ENCODE measurements around the gene RAPGEF2. TPM values are rescaled to one million over a fixed set of nuclear protein-coding genes. Genes with fewer than 3 reads are reported as not detected.
"Not testable (repeated sequence)": the region's sequence is repeated elsewhere in the genome, so short reads cannot be mapped to it uniquely, and the experiment has no call there.

The RAPGEF2 gene
- total and polyA plus RNA-seq, 10 donors, result 4.4 to 115 (median 91.0) TPM

DNA sequence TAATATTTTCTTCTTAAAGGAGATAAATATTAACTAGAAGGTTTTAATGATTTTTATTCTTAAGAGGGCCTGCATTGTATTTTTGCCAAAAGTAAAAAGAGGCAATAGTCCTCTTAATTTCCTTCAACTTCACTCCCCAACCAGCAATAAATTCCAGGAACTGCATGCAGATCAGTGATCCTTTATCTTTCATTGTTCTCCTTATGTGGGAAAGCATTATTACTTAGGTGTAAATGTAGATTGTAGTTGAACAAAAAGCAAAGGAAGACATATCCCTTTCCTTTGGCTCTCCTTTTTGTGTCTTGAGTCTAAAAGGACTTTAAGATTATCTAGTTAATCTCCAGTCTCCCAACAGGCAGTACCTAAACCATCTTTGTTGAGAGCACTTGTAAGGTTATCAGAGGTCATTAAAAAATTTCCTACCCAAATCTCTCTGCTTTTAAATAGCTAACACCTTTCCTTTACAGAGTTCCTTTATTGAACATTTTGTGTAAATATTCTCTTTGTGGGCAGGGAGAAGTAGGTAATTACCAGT lies 55.3 kb downstream of the RAPGEF2 start:
- TF ChIP-seq POLR2AphosphoS5 (IDR thresholded peaks at IDR 0.05), result no peak
- TF ChIP-seq POLR2A (IDR thresholded peaks at IDR 0.05), result no peak
- TF ChIP-seq, protein P1, sequence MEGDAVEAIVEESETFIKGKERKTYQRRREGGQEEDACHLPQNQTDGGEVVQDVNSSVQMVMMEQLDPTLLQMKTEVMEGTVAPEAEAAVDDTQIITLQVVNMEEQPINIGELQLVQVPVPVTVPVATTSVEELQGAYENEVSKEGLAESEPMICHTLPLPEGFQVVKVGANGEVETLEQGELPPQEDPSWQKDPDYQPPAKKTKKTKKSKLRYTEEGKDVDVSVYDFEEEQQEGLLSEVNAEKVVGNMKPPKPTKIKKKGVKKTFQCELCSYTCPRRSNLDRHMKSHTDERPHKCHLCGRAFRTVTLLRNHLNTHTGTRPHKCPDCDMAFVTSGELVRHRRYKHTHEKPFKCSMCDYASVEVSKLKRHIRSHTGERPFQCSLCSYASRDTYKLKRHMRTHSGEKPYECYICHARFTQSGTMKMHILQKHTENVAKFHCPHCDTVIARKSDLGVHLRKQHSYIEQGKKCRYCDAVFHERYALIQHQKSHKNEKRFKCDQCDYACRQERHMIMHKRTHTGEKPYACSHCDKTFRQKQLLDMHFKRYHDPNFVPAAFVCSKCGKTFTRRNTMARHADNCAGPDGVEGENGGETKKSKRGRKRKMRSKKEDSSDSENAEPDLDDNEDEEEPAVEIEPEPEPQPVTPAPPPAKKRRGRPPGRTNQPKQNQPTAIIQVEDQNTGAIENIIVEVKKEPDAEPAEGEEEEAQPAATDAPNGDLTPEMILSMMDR (IDR thresholded peaks at IDR 0.05 in 8 of 11, conservative IDR thresholded peaks at IDR 0.05 in 3 of 11), result no peak
- Histone ChIP-seq H3K9me3 (no peaks in the 10 kb centered on the region), H3K27me3 (replicated peaks in 1 of 7) (no peaks in the 10 kb centered on the region), H3K4me3 (no peak overlapping the region), H3K27ac (no peak overlapping the region), H3K4me1 (peaks cover 0 to 28% (median 4%) of the 10 kb centered on the region in 6 donors), H3K36me3 (no peaks in the 10 kb centered on the region)
- intact Hi-C loops (cut with DNase I; ENCODE audit: low total_unique reads), result no loop called here
- DNase-seq, result no peak

DNA sequence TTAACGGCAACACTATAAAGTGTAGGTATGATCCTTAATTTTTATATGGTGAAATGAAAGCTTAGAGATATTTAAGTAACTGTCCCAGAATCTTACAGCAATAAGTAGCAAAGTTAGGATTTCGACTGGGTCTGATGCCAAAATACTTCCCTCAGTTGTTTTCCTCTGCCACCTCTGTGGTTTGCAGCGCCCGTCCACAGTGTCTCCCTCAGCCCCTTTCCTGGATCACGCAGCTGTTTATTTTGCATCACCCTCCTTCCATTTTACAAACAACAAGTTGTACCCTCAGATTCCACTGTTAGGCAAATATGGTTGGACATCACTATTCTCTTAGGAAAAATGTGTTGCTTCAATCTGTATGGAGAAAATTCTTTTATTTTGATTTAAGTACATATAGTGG lies 56.1 kb downstream of the RAPGEF2 start:
- peaks cover 0 to 28% (median 4%) of the 10 kb centered on the region in 6 donors for H3K4me1 ChIP-seq
- no peaks in the 10 kb centered on the region for H3K36me3 ChIP-seq
- DNase-seq, result no peak
- intact Hi-C loops (cut with DNase I; ENCODE audit: low total_unique reads), result no loop called here
- TF ChIP-seq, protein P1 (IDR thresholded peaks at IDR 0.05 in 8 of 11, conservative IDR thresholded peaks at IDR 0.05 in 3 of 11), result no peak
- TF ChIP-seq POLR2AphosphoS5 (IDR thresholded peaks at IDR 0.05) (no peak), POLR2A (IDR thresholded peaks at IDR 0.05) (no peak)
- no peak overlapping the region for H3K4me3 ChIP-seq
- H3K9me3 ChIP-seq, result no peaks in the 10 kb centered on the region
- H3K27ac ChIP-seq, result no peak overlapping the region
- no peaks in the 10 kb centered on the region for H3K27me3 ChIP-seq (replicated peaks in 1 of 7)
- 46 to 68% (median 47%) methylated on average over 5 of the region's 5 CpGs for WGBS, 5 donors

DNA sequence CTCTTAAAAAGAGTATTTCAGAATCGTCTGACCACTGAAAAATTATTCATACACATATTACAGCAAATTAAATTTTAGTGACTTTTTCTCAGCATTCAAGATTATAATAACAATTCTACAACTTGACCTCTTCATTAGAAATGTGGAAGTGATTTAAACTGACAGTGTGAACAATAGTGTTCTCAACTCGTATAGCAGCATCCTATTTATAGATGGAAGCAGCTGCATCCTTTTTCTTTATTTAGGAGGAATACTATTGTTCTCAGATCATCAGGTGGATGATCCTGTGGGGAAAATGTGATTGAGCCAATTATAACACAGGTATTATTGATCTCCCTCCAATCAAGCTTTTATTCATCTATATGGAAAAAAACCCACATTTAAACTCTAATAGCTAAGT lies 56.7 kb downstream of the RAPGEF2 start:
- Histone ChIP-seq H3K36me3 (no peaks in the 10 kb centered on the region), H3K9me3 (no peaks in the 10 kb centered on the region), H3K4me1 (peaks cover 0 to 28% (median 4%) of the 10 kb centered on the region in 6 donors), H3K27me3 (replicated peaks in 1 of 7) (no peaks in the 10 kb centered on the region), H3K27ac (no peak overlapping the region), H3K4me3 (no peak overlapping the region)
- WGBS, 5 donors, result 38 to 52% (median 39%) methylated on average over 2 of the region's 2 CpGs
- intact Hi-C loops (cut with DNase I; ENCODE audit: low total_unique reads), result no loop called here
- no peak for DNase-seq
- TF ChIP-seq POLR2AphosphoS5 (IDR thresholded peaks at IDR 0.05), result no peak
- TF ChIP-seq, protein P1 (IDR thresholded peaks at IDR 0.05 in 8 of 11, conservative IDR thresholded peaks at IDR 0.05 in 3 of 11), result no peak
- no peak for TF ChIP-seq POLR2A (IDR thresholded peaks at IDR 0.05)

GRCh38 chr4:159160242-159160641 lies 57.4 kb downstream of the RAPGEF2 start:
- no peak for DNase-seq
- 94 to 100% (median 98%) methylated on average over 1 of the region's 1 CpG for WGBS, 5 donors
- no peaks in the 10 kb centered on the region for H3K9me3 ChIP-seq
- peaks cover 0 to 28% (median 4%) of the 10 kb centered on the region in 6 donors for H3K4me1 ChIP-seq
- intact Hi-C loops (cut with DNase I; ENCODE audit: low total_unique reads), result no loop called here
- H3K27me3 ChIP-seq (replicated peaks in 1 of 7), result no peaks in the 10 kb centered on the region
- no peaks in the 10 kb centered on the region for H3K36me3 ChIP-seq
- no peak overlapping the region for H3K4me3 ChIP-seq
- no peak overlapping the region for H3K27ac ChIP-seq
- TF ChIP-seq, protein P1 (IDR thresholded peaks at IDR 0.05 in 8 of 11, conservative IDR thresholded peaks at IDR 0.05 in 3 of 11), result no peak
- no peak for TF ChIP-seq POLR2A (IDR thresholded peaks at IDR 0.05)
- TF ChIP-seq POLR2AphosphoS5 (IDR thresholded peaks at IDR 0.05), result no peak

DNA sequence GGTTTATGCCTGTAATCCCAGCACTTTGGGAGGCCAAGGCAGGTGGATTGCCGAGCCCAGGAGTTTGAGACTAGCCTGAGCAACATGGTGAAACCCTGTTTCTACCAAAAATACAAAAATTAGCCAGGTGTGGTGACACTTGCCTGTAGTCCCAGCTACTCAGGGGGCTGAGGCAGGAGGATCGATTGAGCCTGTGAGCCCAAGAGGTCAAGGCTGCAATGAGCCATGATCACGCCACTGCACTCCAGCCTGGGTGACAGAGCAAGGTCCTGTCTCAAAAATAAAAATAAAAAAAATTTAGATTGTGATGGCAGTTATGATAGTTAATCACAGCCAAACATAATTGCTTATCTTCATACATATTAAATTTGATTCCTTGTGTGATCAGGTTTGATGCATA lies 58.6 kb downstream of the RAPGEF2 start:
- H3K4me3 ChIP-seq; intact Hi-C loops (cut with DNase I; ENCODE audit: low total_unique reads); DNase-seq; H3K9me3 ChIP-seq; H3K27ac ChIP-seq; H3K36me3 ChIP-seq; H3K27me3 ChIP-seq (replicated peaks in 1 of 7): not testable (repeated sequence)
- peaks cover 0 to 31% (median 4%) of the 10 kb centered on the region in 6 donors for H3K4me1 ChIP-seq
- 79 to 93% (median 88%) methylated on average over 3 of the region's 3 CpGs for WGBS, 5 donors

All from spleen (tissue), 11 donors.